Measurements from ENCODE around the gene PWWP2B. TPM values are rescaled to one million over a fixed set of nuclear protein-coding genes. Genes with fewer than 3 reads are reported as not detected.
"Not testable (repeated sequence)": the region's sequence is repeated elsewhere in the genome, so short reads cannot be mapped to it uniquely, and the experiment has no call there.

PWWP2B gene
- total and polyA plus RNA-seq, 11 donors: 10.5 to 23.5 (median 15.3) TPM

- no peak for DNase-seq
- Histone ChIP-seq H3K4me3 (no peak overlapping the region), H3K9me3 (no peaks in the 10 kb centered on the region), H3K36me3 (peaks cover 0 to 5% (median 0%) of the 10 kb centered on the region in 9 donors), H3K27ac (no peak overlapping the region), H3K27me3 (no peaks in the 10 kb centered on the region), H3K4me1 (peaks cover 0 to 8% (median 0%) of the 10 kb centered on the region in 12 donors)
- peak in 1 of 4 donors; percentile 4 for ATAC-seq
- intact Hi-C loops (cut with DNase I): no loop called here
- TF ChIP-seq CTCF (IDR thresholded peaks at IDR 0.05) (no peak), POLR2A (IDR thresholded peaks at IDR 0.05) (no peak)
- WGBS, 4 donors: 89 to 94% (median 91%) methylated on average over 6 to 12 of the region's 12 CpGs
Observed at GRCh38 chr10:132432176-132432540, 35.2 kb downstream of the PWWP2B start.

- Histone ChIP-seq H3K27me3 (no peaks in the 10 kb centered on the region), H3K27ac (no peak overlapping the region), H3K36me3 (no peaks in the 10 kb centered on the region), H3K4me1 (peaks cover 0 to 12% (median 0%) of the 10 kb centered on the region in 12 donors), H3K9me3 (no peaks in the 10 kb centered on the region), H3K4me3 (no peak overlapping the region)
- ATAC-seq (no peak), DNase-seq (peak in 1 of 5 donors; percentile 47)
- TF ChIP-seq POLR2A (IDR thresholded peaks at IDR 0.05): no peak
- no peak for TF ChIP-seq CTCF (IDR thresholded peaks at IDR 0.05)
- intact Hi-C loops (cut with DNase I): no loop called here
- WGBS, 4 donors: 96 to 99% (median 97%) methylated on average over 20 to 21 of the region's 21 CpGs
Observed at GRCh38 chr10:132433671-132434340, 36.8 kb downstream of the PWWP2B start.

GRCh38 chr10:132434405-132435005 lies 37.5 kb downstream of the PWWP2B start:
- no peak for TF ChIP-seq CTCF (IDR thresholded peaks at IDR 0.05)
- TF ChIP-seq POLR2A (IDR thresholded peaks at IDR 0.05): no peak
- Histone ChIP-seq H3K9me3 (no peaks in the 10 kb centered on the region), H3K4me1 (peaks cover 0 to 17% (median 0%) of the 10 kb centered on the region in 12 donors), H3K4me3 (peak overlapping the region in 1 of 12 donors; percentile 26), H3K36me3 (no peaks in the 10 kb centered on the region), H3K27ac (no peak overlapping the region), H3K27me3 (no peaks in the 10 kb centered on the region)
- ATAC-seq: peak in 2 of 4 donors; percentile 37 to 50
- intact Hi-C loops (cut with DNase I): no loop called here
- 46 to 68% (median 58%) methylated on average over 12 of the region's 12 CpGs for WGBS, 4 donors
- DNase-seq: peak in 4 of 5 donors; percentile 59 to 85 (median 70)

GRCh38 chr10:132435320-132435719 lies 38.3 kb downstream of the PWWP2B start:
- H3K27ac ChIP-seq; ATAC-seq; intact Hi-C loops (cut with DNase I); H3K36me3 ChIP-seq; H3K9me3 ChIP-seq; DNase-seq; H3K27me3 ChIP-seq; H3K4me3 ChIP-seq: not testable (repeated sequence)
- 89 to 97% (median 93%) methylated on average over 5 of the region's 5 CpGs for WGBS, 4 donors
- peaks cover 0 to 17% (median 0%) of the 10 kb centered on the region in 12 donors for H3K4me1 ChIP-seq

- H3K27ac ChIP-seq; ATAC-seq; H3K36me3 ChIP-seq; intact Hi-C loops (cut with DNase I); H3K27me3 ChIP-seq; H3K9me3 ChIP-seq; H3K4me3 ChIP-seq; DNase-seq: not testable (repeated sequence)
- H3K4me1 ChIP-seq: peaks cover 0 to 17% (median 0%) of the 10 kb centered on the region in 12 donors
- 95 to 100% (median 97%) methylated on average over 1 to 3 of the region's 3 CpGs; no CpG with 5 or more reads in 1 of the 4 donors for WGBS, 4 donors
Observed at GRCh38 chr10:132436096-132436495, 39.1 kb downstream of the PWWP2B start.

Data from heart left ventricle (tissue), 16 donors.